Measurements from ENCODE around the gene UCHL3.
A peak's percentile ranks its signal among the peaks of the same experiment; 100 is the strongest.

UCHL3 gene

DNA sequence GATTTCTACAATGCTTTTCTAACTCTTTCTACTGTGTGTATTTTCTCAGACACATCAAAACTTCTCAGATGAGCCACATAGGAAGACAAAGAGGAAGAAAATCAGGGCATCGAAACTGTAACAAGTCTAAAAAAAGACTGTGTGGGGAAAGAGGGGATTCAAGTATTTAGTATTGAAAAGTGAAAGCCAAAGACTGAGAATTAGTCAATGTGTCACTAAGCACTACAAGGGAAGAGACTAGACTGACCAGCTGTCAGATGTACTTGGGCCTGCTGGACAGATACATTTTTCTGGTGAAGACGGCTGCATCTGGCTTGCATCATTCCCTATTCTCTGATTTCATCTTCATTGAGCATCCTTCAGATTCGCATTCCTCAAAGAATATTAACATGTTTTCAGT is 37.3 kb upstream of the UCHL3 start:
- H3K9me3 ChIP-seq (replicated peaks; ENCODE audit: insufficient read depth, low read length): no peaks in the 10 kb centered on the region
- H3K4me2 ChIP-seq (ENCODE audit: low read depth, low read length): peak overlapping the region; percentile 36
- no peak overlapping the region for H3K4me3 ChIP-seq (ENCODE audit: low read length)
- no peaks in the 10 kb centered on the region for H4K20me1 ChIP-seq (ENCODE audit: insufficient read depth, low read length)
- no peak overlapping the region for H3K9ac ChIP-seq (ENCODE audit: low read length)
- H3K4me1 ChIP-seq (ENCODE audit: low read length): peaks cover 19% of the 10 kb centered on the region
- H3K27ac ChIP-seq (ENCODE audit: low read length): no peak overlapping the region
- DNase-seq: peak; percentile 31
- no peaks in the 10 kb centered on the region for H3K9me2 ChIP-seq (replicated peaks; ENCODE audit: insufficient read depth, low read length)
- TF ChIP-seq EZH2 (optimal IDR thresholded peaks at IDR 0.05; ENCODE audit: low read depth, low read length) (no peak), CTCF (IDR thresholded peaks at IDR 0.05; ENCODE audit: low read length) (no peak), EZH2phosphoT487 (IDR thresholded peaks at IDR 0.05; ENCODE audit: low read length) (no peak)
- H3K27me3 ChIP-seq (replicated peaks; ENCODE audit: insufficient read depth, low read length): peaks cover 10% of the 10 kb centered on the region; the same call in 1 of the 2 replicates
- no peaks in the 10 kb centered on the region for H3F3A ChIP-seq (ENCODE audit: insufficient read depth, low read length)
- no peak overlapping the region for H2AFZ ChIP-seq (ENCODE audit: low read length)
- no peaks in the 10 kb centered on the region for H3K36me3 ChIP-seq (replicated peaks; ENCODE audit: insufficient read depth, low read length)
- H3K79me2 ChIP-seq (ENCODE audit: low read length): no peaks in the 10 kb centered on the region

DNA sequence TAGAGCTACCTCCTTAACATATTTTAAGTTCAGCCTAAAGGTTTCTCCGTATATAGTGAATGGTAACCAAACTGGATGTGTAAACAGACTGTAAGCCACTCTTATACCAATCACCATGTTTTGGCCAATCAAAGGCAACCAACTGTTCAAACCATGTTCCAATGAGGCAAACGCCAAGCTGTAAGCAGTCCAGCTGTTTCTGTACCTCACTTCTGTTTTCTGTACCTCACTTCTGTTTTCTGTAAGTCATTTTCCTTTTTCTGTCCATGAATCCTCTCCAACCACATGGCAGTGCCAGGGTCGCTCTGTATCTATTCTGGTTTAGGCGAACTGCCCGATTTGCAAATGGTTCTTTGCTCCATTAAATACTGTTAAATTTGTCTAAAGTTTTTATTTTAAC is 36.3 kb upstream of the UCHL3 start:
- no peak overlapping the region for H3K27ac ChIP-seq (ENCODE audit: low read length)
- no peaks in the 10 kb centered on the region for H3K79me2 ChIP-seq (ENCODE audit: low read length)
- H3K4me3 ChIP-seq (ENCODE audit: low read length): no peak overlapping the region
- no peaks in the 10 kb centered on the region for H3F3A ChIP-seq (ENCODE audit: insufficient read depth, low read length)
- peaks cover 19% of the 10 kb centered on the region for H3K4me1 ChIP-seq (ENCODE audit: low read length)
- H3K9me2 ChIP-seq (replicated peaks; ENCODE audit: insufficient read depth, low read length): no peaks in the 10 kb centered on the region
- H3K9ac ChIP-seq (ENCODE audit: low read length): no peak overlapping the region
- no peaks in the 10 kb centered on the region for H4K20me1 ChIP-seq (ENCODE audit: insufficient read depth, low read length)
- no peaks in the 10 kb centered on the region for H3K9me3 ChIP-seq (replicated peaks; ENCODE audit: insufficient read depth, low read length)
- no peak for DNase-seq
- no peak overlapping the region for H2AFZ ChIP-seq (ENCODE audit: low read length)
- no peaks in the 10 kb centered on the region for H3K36me3 ChIP-seq (replicated peaks; ENCODE audit: insufficient read depth, low read length)
- no peak overlapping the region for H3K4me2 ChIP-seq (ENCODE audit: low read depth, low read length)
- TF ChIP-seq CTCF (IDR thresholded peaks at IDR 0.05; ENCODE audit: low read length) (no peak), EZH2 (optimal IDR thresholded peaks at IDR 0.05; ENCODE audit: low read depth, low read length) (no peak), EZH2phosphoT487 (IDR thresholded peaks at IDR 0.05; ENCODE audit: low read length) (no peak)
- H3K27me3 ChIP-seq (replicated peaks; ENCODE audit: insufficient read depth, low read length): peaks cover 10% of the 10 kb centered on the region; the same call in 1 of the 2 replicates

DNA sequence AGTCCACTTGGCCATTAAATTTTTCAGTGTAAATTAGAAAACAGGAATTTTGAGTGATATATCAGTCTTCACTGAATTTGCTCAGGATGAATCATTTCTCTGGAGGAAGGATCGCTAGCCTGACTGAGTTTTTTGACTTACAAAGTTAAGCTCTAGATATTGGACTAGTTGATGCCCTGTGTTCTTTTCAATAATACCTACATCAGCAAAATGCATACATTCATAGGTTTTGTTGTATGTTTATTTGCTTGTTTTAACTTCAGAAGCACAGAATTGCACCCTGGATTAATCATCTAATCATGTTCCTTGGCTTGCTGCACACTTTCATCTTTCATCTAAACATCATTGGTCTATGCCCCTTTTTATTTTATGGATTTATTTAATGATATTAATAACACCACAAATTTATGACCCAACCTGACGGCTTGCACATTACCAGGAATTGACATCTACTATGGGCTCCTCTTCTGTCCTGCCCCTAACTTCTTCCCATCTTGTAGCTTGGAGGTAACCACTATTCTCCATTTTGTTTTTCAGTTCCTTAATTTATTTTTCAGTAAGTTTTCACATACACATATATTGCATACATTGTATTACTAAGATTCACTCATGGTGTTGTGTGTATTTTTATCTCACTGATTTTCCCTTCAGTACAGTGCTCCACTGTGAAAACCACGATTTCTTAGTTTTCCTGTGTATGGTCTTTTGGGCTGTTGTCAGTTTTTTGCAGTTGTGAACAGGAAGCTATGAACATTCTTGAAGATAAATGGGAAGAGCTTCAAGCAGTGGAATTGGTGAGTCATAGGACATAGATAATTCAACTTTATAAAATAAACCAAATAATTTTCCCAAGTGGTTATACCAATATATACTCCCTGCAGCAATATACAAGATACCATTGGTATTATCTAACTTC is 35.3 kb upstream of the UCHL3 start:
- H2AFZ ChIP-seq (ENCODE audit: low read length): no peak overlapping the region
- no peaks in the 10 kb centered on the region for H3K9me2 ChIP-seq (replicated peaks; ENCODE audit: insufficient read depth, low read length)
- H3F3A ChIP-seq (ENCODE audit: insufficient read depth, low read length): no peaks in the 10 kb centered on the region
- no peaks in the 10 kb centered on the region for H3K9me3 ChIP-seq (replicated peaks; ENCODE audit: insufficient read depth, low read length)
- TF ChIP-seq EZH2phosphoT487 (IDR thresholded peaks at IDR 0.05; ENCODE audit: low read length) (no peak), EZH2 (optimal IDR thresholded peaks at IDR 0.05; ENCODE audit: low read depth, low read length) (no peak), CTCF (IDR thresholded peaks at IDR 0.05; ENCODE audit: low read length) (no peak)
- no peak overlapping the region for H3K4me2 ChIP-seq (ENCODE audit: low read depth, low read length)
- no peaks in the 10 kb centered on the region for H3K36me3 ChIP-seq (replicated peaks; ENCODE audit: insufficient read depth, low read length)
- H3K27me3 ChIP-seq (replicated peaks; ENCODE audit: insufficient read depth, low read length): peaks cover 10% of the 10 kb centered on the region; the same call in 1 of the 2 replicates
- no peak overlapping the region for H3K4me3 ChIP-seq (ENCODE audit: low read length)
- H4K20me1 ChIP-seq (ENCODE audit: insufficient read depth, low read length): no peaks in the 10 kb centered on the region
- no peak overlapping the region for H3K9ac ChIP-seq (ENCODE audit: low read length)
- no peak for DNase-seq
- H3K27ac ChIP-seq (ENCODE audit: low read length): no peak overlapping the region
- H3K79me2 ChIP-seq (ENCODE audit: low read length): no peaks in the 10 kb centered on the region
- peaks cover 19% of the 10 kb centered on the region for H3K4me1 ChIP-seq (ENCODE audit: low read length)

All from MM.1S (cell line).